Neural crest cell (in vitro differentiated cells): ENCODE data around the gene MYBPC3. TPM values are rescaled to one million over a fixed set of nuclear protein-coding genes. Genes with fewer than 3 reads are reported as not detected.

ENCODE experiments used
- DNase-seq: peaks from one replicate; pipeline ENCODE4 v3.0.0; 2021; ENCODE audit warnings: low read depth, mixed read lengths, low spot score
- H3K27ac Mint-ChIP-seq: one replicate; pipeline ENCODE4 v1.8.0; 2021; ENCODE audit warnings: mild to moderate bottlenecking, mixed read lengths; ENCODE audit not compliant: unreplicated experiment
- H3K27me3 Mint-ChIP-seq: 2 replicates; pipeline ENCODE4 v1.8.0; 2021; ENCODE audit warnings: low read depth, mild to moderate bottlenecking, mixed read lengths
- H3K36me3 Mint-ChIP-seq: 2 replicates; pipeline ENCODE4 v1.8.0; 2021; ENCODE audit warnings: low read depth, mild to moderate bottlenecking, mixed read lengths
- H3K4me1 Mint-ChIP-seq: 2 replicates; pipeline ENCODE4 v1.8.0; 2021; ENCODE audit warnings: mixed read lengths
- H3K4me3 Mint-ChIP-seq: one replicate; pipeline ENCODE4 v1.8.0; 2021; ENCODE audit warnings: mild to moderate bottlenecking, mixed read lengths
- H3K9me3 Mint-ChIP-seq: 2 replicates; pipeline ENCODE4 v1.8.0; 2021; ENCODE audit warnings: mixed read lengths
- total RNA-seq: library from RNA; stranded (reverse); gene quantifications from 2 replicates; pipeline ENCODE4 v1.2.1, GENCODE V29; 2021
- TF ChIP-seq, protein P1 (sequence below): fragments of 200-600 bp; sonication (generic); conservative IDR thresholded peaks from 2 replicates; pipeline ENCODE4 v1.5.0; 2021; ENCODE audit warnings: antibody characterized with exemption, mild to moderate bottlenecking

MYBPC3 gene
- total RNA-seq, 1 donor from 2014 or later, result not detected

DNA sequence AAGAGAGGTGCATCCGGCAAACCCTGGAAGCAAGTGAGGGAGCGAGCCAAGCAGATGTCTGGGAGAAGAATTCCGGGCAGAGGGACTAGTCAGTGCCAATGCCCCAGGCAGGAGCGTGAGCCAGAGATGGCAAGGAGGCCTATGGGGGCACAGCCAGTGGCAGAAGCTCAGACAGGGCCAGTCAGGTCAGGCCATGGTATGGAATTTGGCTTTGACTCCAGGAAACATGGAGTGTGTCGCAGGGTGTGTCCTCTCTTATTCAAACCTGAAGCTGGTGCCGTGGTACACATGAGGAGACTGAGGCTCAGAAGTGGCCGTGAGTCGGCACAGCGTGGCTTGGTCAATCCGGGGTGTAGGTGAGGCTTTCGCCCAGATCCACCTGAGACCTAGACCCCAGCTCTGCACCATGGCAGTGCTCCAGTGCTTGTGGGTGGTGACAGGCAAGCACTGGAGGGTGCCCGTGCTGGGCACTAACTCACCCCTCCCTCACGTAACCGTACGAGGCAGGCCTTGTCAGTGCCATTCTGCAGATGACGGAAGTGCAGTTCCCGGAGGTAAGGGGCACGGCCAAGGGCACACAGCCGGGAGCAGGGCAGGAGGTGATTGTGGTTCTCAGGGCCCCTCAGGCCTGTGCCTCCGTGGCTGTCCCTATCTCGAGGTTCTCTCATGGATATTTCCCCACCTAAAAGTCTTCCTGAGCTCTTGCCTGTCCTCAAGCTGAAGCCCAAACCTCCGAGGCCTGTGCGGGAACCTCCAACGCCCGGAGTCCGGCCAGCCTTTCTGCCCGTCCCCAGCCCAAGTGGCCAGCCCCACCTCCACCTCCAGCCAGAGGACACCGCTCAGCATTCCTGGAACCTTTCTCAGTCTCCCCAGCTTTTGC is 36.4 kb upstream of the MYBPC3 start:
- Mint-ChIP-seq H3K4me3 (no peak overlapping the region), H3K27ac (peak overlapping the region; percentile 62), H3K27me3 (no peaks in the 10 kb centered on the region), H3K9me3 (no peaks in the 10 kb centered on the region), H3K4me1 (no peaks in the 10 kb centered on the region), H3K36me3 (no peaks in the 10 kb centered on the region)
- DNase-seq, result no peak
- TF ChIP-seq, protein P1, sequence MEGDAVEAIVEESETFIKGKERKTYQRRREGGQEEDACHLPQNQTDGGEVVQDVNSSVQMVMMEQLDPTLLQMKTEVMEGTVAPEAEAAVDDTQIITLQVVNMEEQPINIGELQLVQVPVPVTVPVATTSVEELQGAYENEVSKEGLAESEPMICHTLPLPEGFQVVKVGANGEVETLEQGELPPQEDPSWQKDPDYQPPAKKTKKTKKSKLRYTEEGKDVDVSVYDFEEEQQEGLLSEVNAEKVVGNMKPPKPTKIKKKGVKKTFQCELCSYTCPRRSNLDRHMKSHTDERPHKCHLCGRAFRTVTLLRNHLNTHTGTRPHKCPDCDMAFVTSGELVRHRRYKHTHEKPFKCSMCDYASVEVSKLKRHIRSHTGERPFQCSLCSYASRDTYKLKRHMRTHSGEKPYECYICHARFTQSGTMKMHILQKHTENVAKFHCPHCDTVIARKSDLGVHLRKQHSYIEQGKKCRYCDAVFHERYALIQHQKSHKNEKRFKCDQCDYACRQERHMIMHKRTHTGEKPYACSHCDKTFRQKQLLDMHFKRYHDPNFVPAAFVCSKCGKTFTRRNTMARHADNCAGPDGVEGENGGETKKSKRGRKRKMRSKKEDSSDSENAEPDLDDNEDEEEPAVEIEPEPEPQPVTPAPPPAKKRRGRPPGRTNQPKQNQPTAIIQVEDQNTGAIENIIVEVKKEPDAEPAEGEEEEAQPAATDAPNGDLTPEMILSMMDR, result no peak

DNA sequence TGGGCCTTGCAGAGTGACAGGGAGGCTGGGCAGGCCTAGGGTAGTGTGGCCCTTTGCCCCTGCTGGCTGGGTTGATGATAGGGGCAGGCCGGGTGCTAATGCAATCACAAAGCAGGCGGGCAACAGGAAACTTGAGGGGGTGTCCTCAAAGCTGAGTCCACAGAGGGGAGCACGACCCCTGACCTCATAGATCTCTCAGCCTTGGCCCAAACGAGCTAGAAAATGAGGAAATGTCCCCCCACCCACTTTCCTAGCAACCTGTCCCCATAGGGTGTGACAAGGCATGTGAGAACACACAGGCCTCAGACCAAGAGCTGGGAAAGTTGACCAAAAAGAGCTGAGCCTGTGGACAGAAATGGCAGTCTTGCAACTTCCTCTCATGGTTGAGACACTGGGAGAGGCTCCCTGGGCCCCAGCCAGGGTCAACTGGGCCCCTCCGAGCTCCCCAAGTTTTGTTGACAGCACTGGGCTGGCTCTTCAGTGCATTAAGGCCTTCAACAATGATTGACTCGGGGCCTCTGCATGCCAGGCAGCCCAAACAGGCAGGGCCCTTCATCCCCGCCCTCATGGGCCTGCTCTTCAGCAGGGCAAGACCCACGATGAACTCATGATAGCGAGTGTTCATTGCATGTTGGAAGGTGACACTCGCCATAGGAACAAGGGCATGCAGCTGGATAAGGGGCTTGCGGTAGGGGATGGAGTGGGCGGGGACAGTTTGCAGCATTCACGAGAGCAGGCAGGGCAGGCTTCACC is 35.6 kb upstream of the MYBPC3 start:
- Mint-ChIP-seq H3K4me1 (no peaks in the 10 kb centered on the region), H3K27me3 (no peaks in the 10 kb centered on the region), H3K36me3 (no peaks in the 10 kb centered on the region), H3K27ac (peak overlapping the region; percentile 83), H3K9me3 (no peaks in the 10 kb centered on the region), H3K4me3 (no peak overlapping the region)
- no peak for DNase-seq
- TF ChIP-seq, protein P1, result no peak

DNA sequence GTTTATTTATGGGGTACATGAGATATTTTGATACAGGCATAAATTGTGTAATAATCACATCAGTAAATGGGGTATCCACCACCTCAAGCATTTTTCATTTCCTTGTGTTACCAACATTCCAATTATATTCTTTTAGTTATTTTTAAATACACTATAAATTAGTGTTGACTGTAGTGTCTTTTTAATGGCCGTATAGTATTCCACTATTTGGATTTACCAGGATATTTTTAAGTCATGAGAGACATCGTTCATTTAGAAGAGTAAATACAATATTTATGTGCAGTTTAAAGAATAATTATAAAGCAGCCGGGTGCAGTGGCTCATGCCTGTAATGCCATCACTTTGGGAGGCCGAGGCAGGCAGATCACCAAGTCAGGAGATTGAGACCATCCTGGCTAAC is 32.0 kb upstream of the MYBPC3 start:
- no peak for DNase-seq
- peaks cover 3% of the 10 kb centered on the region for H3K9me3 Mint-ChIP-seq
- TF ChIP-seq, protein P1, result no peak
- H3K36me3 Mint-ChIP-seq, result no peaks in the 10 kb centered on the region
- H3K27ac Mint-ChIP-seq, result no peak overlapping the region
- no peak overlapping the region for H3K4me3 Mint-ChIP-seq
- no peaks in the 10 kb centered on the region for H3K4me1 Mint-ChIP-seq
- H3K27me3 Mint-ChIP-seq, result no peaks in the 10 kb centered on the region

DNA sequence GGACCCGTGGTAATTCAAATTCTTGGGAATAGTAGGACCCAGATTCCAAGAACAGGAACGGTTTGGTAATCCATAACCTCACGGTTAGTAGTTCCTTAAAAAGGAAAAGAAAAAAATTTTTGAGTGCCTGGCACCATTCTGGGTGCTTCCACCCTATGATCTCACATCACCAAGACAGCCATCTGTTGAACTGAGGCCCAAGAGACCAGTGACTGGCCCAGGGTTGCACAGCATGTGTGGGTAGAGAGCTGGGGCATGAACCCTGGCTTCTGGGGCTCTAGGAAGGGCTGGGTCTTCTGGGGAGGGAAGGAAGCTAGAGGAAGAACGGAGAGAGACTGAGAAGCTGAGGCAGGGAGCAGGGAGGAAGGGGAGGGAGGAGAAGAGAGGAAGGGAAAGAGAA is 30.6 kb upstream of the MYBPC3 start:
- no peaks in the 10 kb centered on the region for H3K27me3 Mint-ChIP-seq
- DNase-seq, result no peak
- no peaks in the 10 kb centered on the region for H3K4me1 Mint-ChIP-seq
- H3K27ac Mint-ChIP-seq, result no peak overlapping the region
- H3K36me3 Mint-ChIP-seq, result no peaks in the 10 kb centered on the region
- TF ChIP-seq, protein P1, result no peak
- no peak overlapping the region for H3K4me3 Mint-ChIP-seq
- peaks cover 3% of the 10 kb centered on the region for H3K9me3 Mint-ChIP-seq

DNA sequence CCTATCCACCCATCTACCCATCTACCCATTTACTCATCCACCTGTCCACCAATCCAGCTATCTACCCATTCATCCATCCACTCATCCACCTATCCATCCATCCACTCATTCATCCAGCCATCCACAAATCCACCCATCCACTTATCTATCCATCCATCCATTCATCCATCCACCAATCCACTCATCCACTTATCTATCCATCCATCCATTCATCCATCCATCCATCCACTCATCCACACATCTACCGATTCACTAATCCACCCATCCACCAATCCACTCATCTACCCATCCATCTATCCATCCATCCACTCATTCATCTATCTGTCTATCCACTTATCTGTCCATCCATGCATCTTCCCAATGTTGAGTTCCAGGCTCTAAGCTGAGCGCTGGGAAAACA is 27.6 kb upstream of the MYBPC3 start:
- H3K36me3 Mint-ChIP-seq, result no peaks in the 10 kb centered on the region
- TF ChIP-seq, protein P1, result no peak
- H3K4me3 Mint-ChIP-seq, result no peak overlapping the region
- H3K9me3 Mint-ChIP-seq, result peaks cover 3% of the 10 kb centered on the region
- no peak for DNase-seq
- no peaks in the 10 kb centered on the region for H3K27me3 Mint-ChIP-seq
- no peak overlapping the region for H3K27ac Mint-ChIP-seq
- H3K4me1 Mint-ChIP-seq, result no peaks in the 10 kb centered on the region
